H1 (cell line): Measurements from ENCODE around the gene MTRFR. TPM values are rescaled to one million over a fixed set of nuclear protein-coding genes. Genes with fewer than 3 reads are reported as not detected.

ENCODE experiments used
- CTCF ChIA-PET: fragments of 300-600 bp; sonication (Branson Sonifier 250); formaldehyde crosslinking; loops from one replicate; lab custom pipeline; 2021; ENCODE audit not compliant: partially characterized antibody; lab: Charles Lee
- POLR2A ChIA-PET: fragments of 300-600 bp; sonication (Branson Sonifier 250); formaldehyde crosslinking; loops from one replicate; lab custom pipeline; 2021; ENCODE audit warnings: inconsistent platforms; ENCODE audit not compliant: partially characterized antibody; lab: Charles Lee
- DNase-seq, 2 experiments: peaks; one replicate each; pipeline versions ENCODE4 v3.0.0 to v3.0.0-alpha.2; 2010 to 2022; ENCODE audit warnings: low spot score in 2 of 2, low read depth in 1 of 2, mixed read lengths in 1 of 2
- FAIRE-seq: peaks from 2 replicates; lab custom pipeline; 2011; peaks lifted over from hg19 to GRCh38; lab: Jason Lieb, UNC
- H2AFZ ChIP-seq: 2 replicates; pipeline ENCODE4 v1.8.1; 2012; ENCODE audit warnings: low read length, inconsistent platforms
- H2AK5ac ChIP-seq: 2 replicates; pipeline ENCODE4 v1.6.1; 2013; ENCODE audit warnings: low read depth, low read length
- H2BK120ac ChIP-seq: replicated peaks from 2 replicates; pipeline ENCODE3; 2013; ENCODE audit warnings: low read depth, low read length, inconsistent platforms
- H2BK12ac ChIP-seq: 2 replicates; pipeline ENCODE4 v1.6.1; 2013; ENCODE audit warnings: low read depth, low read length
- H2BK15ac ChIP-seq: 2 replicates; pipeline ENCODE4 v1.6.1; 2013; ENCODE audit warnings: low read length
- H2BK20ac ChIP-seq: 2 replicates; pipeline ENCODE4 v1.6.1; 2013; ENCODE audit warnings: low read length
- H2BK5ac ChIP-seq: 2 replicates; pipeline ENCODE4 v1.6.1; 2013; ENCODE audit warnings: low read depth, low read length
- H3K14ac ChIP-seq: 2 replicates; pipeline ENCODE4 v1.6.1; 2013; ENCODE audit warnings: inconsistent platforms; ENCODE audit not compliant: insufficient read length
- H3K18ac ChIP-seq: 2 replicates; pipeline ENCODE4 v1.6.1; 2013; ENCODE audit warnings: low read length; ENCODE audit errors: extremely low read depth
- H3K23ac ChIP-seq: 2 replicates; pipeline ENCODE4 v1.6.1; 2013; ENCODE audit warnings: inconsistent platforms; ENCODE audit not compliant: insufficient read length
- H3K23me2 ChIP-seq: 2 replicates; pipeline ENCODE4 v1.6.1; 2013; ENCODE audit warnings: low read depth, low read length
- H3K27ac ChIP-seq: 2 replicates; pipeline ENCODE4 v1.6.1; 2011; ENCODE audit warnings: low read depth, low read length, inconsistent platforms
- H3K27me3 ChIP-seq, 4 experiments: replicated peaks in 1 of 4; 1 replicate in 1 of 4; 2 replicates in 3 of 4; pipeline versions ENCODE4 v1.6.1 to v1.8.1; 2011 to 2013; ENCODE audit warnings: low read length in 3 of 4, mild to moderate bottlenecking in 3 of 4, inconsistent platforms in 2 of 4, mixed read lengths in 2 of 4, moderate library complexity in 1 of 4; ENCODE audit not compliant: control insufficient read depth in 3 of 4, insufficient read depth in 3 of 4; ENCODE audit errors: extremely low read depth in 1 of 4
- H3K36me3 ChIP-seq, 4 experiments: 2 replicates each; pipeline versions ENCODE4 v1.6.1 to v1.8.1; 2011 to 2013; ENCODE audit warnings: mild to moderate bottlenecking in 4 of 4, low read length in 3 of 4, moderate library complexity in 2 of 4, control low read depth in 1 of 4, inconsistent platforms in 1 of 4; ENCODE audit not compliant: insufficient read depth in 4 of 4, control insufficient read depth in 2 of 4
- H3K4ac ChIP-seq: replicated peaks from 2 replicates; pipeline ENCODE3; 2013; ENCODE audit warnings: low read length, low read depth, mixed read lengths, inconsistent platforms; ENCODE audit not compliant: insufficient read length
- H3K4me1 ChIP-seq, 4 experiments: replicated peaks in 1 of 4; 1 replicate in 1 of 4; 2 replicates in 3 of 4; pipeline versions ENCODE4 v1.6.1 to v1.8.1; 2011 to 2013; ENCODE audit warnings: low read length in 3 of 4, inconsistent platforms in 2 of 4, mixed read lengths in 1 of 4; ENCODE audit not compliant: insufficient read depth in 4 of 4, control insufficient read depth in 3 of 4
- H3K4me2 ChIP-seq, 2 experiments: 2 replicates each; pipeline versions ENCODE4 v1.6.1 to v1.8.1; 2011 to 2013; ENCODE audit warnings: low read depth in 2 of 2, low read length in 2 of 2, control low read depth in 1 of 2, inconsistent platforms in 1 of 2, mild to moderate bottlenecking in 1 of 2; ENCODE audit not compliant: insufficient read depth in 1 of 2
- H3K4me3 ChIP-seq, 4 experiments: fragments of 200-600, 300-600 bp in 1 of 4; sonication (generic), shearing (Covaris generic), sonication (Bioruptor Twin) in 1 of 4; 2 replicates each; pipeline versions ENCODE4 v1.5.1 to v1.8.1; 2011 to 2016; ENCODE audit warnings: low read length in 4 of 4, low read depth in 3 of 4, control low read depth in 2 of 4, inconsistent platforms in 2 of 4, mild to moderate bottlenecking in 2 of 4, mixed read lengths in 1 of 4, moderate library complexity in 1 of 4; ENCODE audit not compliant: insufficient read depth in 2 of 4; ENCODE audit errors: extremely low read depth in 1 of 4
- H3K56ac ChIP-seq: replicated peaks from 2 replicates; pipeline ENCODE3; 2013; ENCODE audit warnings: low read depth, mild to moderate bottlenecking, mixed read lengths, low read length, inconsistent platforms; ENCODE audit not compliant: insufficient read length
- H3K79me1 ChIP-seq: 2 replicates; pipeline ENCODE4 v1.6.1; 2013; ENCODE audit warnings: low read depth, low read length, control low read depth
- H3K79me2 ChIP-seq, 2 experiments: 2 replicates each; pipeline versions ENCODE4 v1.6.1 to v1.8.1; 2012 to 2013; ENCODE audit warnings: low read length in 2 of 2, mild to moderate bottlenecking in 2 of 2, inconsistent platforms in 1 of 2; ENCODE audit not compliant: insufficient read depth in 2 of 2, control insufficient read depth in 1 of 2
- H3K9ac ChIP-seq, 4 experiments: replicated peaks in 1 of 4; 1 replicate in 1 of 4; 2 replicates in 3 of 4; pipeline versions ENCODE4 v1.6.1 to v1.8.1; 2011 to 2013; ENCODE audit warnings: low read depth in 3 of 4, low read length in 3 of 4, control low read depth in 2 of 4, mild to moderate bottlenecking in 2 of 4, moderate library complexity in 2 of 4, inconsistent platforms in 1 of 4; ENCODE audit errors: extremely low read depth in 1 of 4
- H3K9me3 ChIP-seq, 2 experiments: 2 replicates each; pipeline versions ENCODE4 v1.6.1 to v1.8.1; 2012 to 2013; ENCODE audit warnings: mild to moderate bottlenecking in 2 of 2, moderate library complexity in 2 of 2, control low read depth in 1 of 2, inconsistent platforms in 1 of 2, low read depth in 1 of 2, low read length in 1 of 2, mixed read lengths in 1 of 2; ENCODE audit not compliant: insufficient read depth in 2 of 2
- H4K20me1 ChIP-seq, 2 experiments: replicated peaks in 1 of 2; 2 replicates each; pipeline versions ENCODE3 to v1.8.1; 2011 to 2013; ENCODE audit warnings: inconsistent platforms in 2 of 2, low read length in 2 of 2, mild to moderate bottlenecking in 1 of 2; ENCODE audit not compliant: insufficient read depth in 2 of 2, control insufficient read depth in 1 of 2
- H4K5ac ChIP-seq: 2 replicates; pipeline ENCODE4 v1.6.1; 2013; ENCODE audit warnings: low read length, low read depth, mixed read lengths, inconsistent platforms; ENCODE audit not compliant: insufficient read length
- H4K8ac ChIP-seq: 2 replicates; pipeline ENCODE4 v1.8.0; 2013; ENCODE audit warnings: mild to moderate bottlenecking, moderate library complexity, low read length, inconsistent platforms; ENCODE audit not compliant: insufficient read depth; ENCODE audit errors: extremely low read depth
- H4K91ac ChIP-seq: replicated peaks from 2 replicates; pipeline ENCODE3; 2013; ENCODE audit warnings: low read length, mixed read lengths, inconsistent platforms; ENCODE audit not compliant: insufficient read length
- GTF2F1 ChIP-seq: IDR thresholded peaks from 2 replicates; pipeline ENCODE4 v1.6.1; 2012; ENCODE audit warnings: low read depth, low read length, improper control_type of control experiment, borderline replicate concordance
- WGBS, 2 experiments: shearing (Covaris generic) in 1 of 2; methylation state at CpG; one replicate each; pipeline versions ENCODE4 v1.1.6 to v1.1.7; 2013 to 2015; ENCODE audit warnings: low lambda C conversion rate in 2 of 2, mixed read lengths in 2 of 2, inconsistent platforms in 1 of 2, low coverage in 1 of 2, missing lambda C conversion rate in 1 of 2; ENCODE audit not compliant: insufficient replicate concordance in 2 of 2, insufficient coverage in 1 of 2, insufficient read length in 1 of 2; ENCODE audit errors: extremely low coverage in 1 of 2, missing lambda C conversion rate in 1 of 2; 5-methylcytosine and 5-hydroxymethylcytosine counted together
- polyA plus RNA-seq, 7 experiments: library from polyadenylated mRNA; depleted of rRNA in 3 of 7; stranded (reverse) in 5 of 7; unstranded in 2 of 7; fragments of >200 nt in 5 of 7; fragments of 200-250 nt in 2 of 7; gene quantifications; 1 replicate in 5 of 7; 2 replicates in 1 of 7; 4 replicates in 1 of 7; pipeline versions ENCODE4 v1.2.1 to v1.2.3, GENCODE V29; 2011 to 2013; ENCODE audit warnings: missing spikeins in 2 of 7, mixed read lengths in 2 of 7
- total RNA-seq: library from RNA; stranded (reverse); fragmentation: NEBNext Ultra II Directional; extraction: Animal tissue kit (Norgen Biotek cat#: 25700); gene quantifications from 2 replicates; pipeline ENCODE4 v1.2.1, GENCODE V29; 2021
- TF ChIP-seq, protein P1 (sequence below): IDR thresholded peaks from 2 replicates; pipeline ENCODE4 v1.6.1; 2012; ENCODE audit warnings: low read length, inconsistent platforms

MTRFR gene
- total and polyA plus RNA-seq, 2 of the 8 experiments (the other 6 are each of a cell fraction or from before 2014, with no cell fraction given), result 9.2 to 12.9 TPM

DNA sequence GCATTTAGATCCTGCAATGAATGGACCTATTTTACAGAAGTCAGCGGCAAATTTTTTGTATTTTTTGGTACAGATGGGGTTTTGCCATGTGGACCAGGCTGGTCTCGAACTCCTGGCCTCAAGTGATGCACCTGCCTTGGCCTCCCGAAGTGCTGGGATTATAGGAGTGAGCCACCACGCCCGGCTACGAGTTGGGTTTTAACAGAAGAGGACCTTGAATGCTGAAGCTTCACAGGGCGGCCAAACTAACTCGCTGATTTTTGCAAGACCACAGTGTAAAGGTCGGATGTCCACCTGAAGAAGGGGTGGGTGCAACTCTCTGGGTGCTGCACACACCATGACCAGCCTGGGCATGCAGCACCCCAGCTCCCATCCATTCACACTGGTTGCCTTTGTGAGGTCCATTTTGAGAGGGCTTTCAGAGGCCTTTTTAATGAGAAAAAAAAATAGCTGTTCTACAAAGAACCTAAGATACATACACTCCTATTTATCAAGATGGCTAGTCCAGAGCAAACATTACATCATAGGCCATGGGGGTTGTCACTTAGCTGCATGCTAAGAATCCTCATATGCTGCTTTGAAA is 60.0 kb downstream of the MTRFR start:
- Histone ChIP-seq H3K4me1 (no peaks in the 10 kb centered on the region), H3K36me3 (peaks cover 15 to 58% (median 40%) of the 10 kb centered on the region in 4 experiments), H2BK120ac (no peak overlapping the region), H3K79me1 (no peaks in the 10 kb centered on the region), H3K4me3 (no peak overlapping the region), H2AK5ac (no peak overlapping the region), H3K27ac (no peak overlapping the region), H2BK15ac (no peak overlapping the region), H4K8ac (no peak overlapping the region), H3K23me2 (no peaks in the 10 kb centered on the region), H3K18ac (no peak overlapping the region), H3K23ac (no peak overlapping the region), H4K5ac (no peak overlapping the region), H3K56ac (no peak overlapping the region), H3K27me3 (no peaks in the 10 kb centered on the region), H2BK12ac (no peak overlapping the region), H2BK20ac (no peak overlapping the region), H3K79me2 (no peaks in the 10 kb centered on the region), H2AFZ (no peak overlapping the region), H3K14ac (no peak overlapping the region), H3K4ac (no peak overlapping the region), H3K9ac (no peak overlapping the region), H4K91ac (no peak overlapping the region), H4K20me1 (no peaks in the 10 kb centered on the region), H2BK5ac (no peak overlapping the region), H3K4me2 (no peak overlapping the region), H3K9me3 (no peaks in the 10 kb centered on the region; a peak in 1 of 4 replicates)
- ChIA-PET CTCF (interaction anchor here (0.6 to 0.7 kb wide), 3 partner anchors 31 to 79 kb away, joined by 3 to 4 read pairs (median 3); no protein-coding TSS in a partner anchor), POLR2A (interaction anchor here (1.5 kb wide), 1 partner anchor 23 kb away, joined by 6 read pairs; no protein-coding TSS in a partner anchor)
- DNase-seq (no peak), FAIRE-seq (no peak)
- WGBS, 2 experiments, result 91% methylated on average over 9 of the region's 9 CpGs; no CpG with 5 or more reads in 1 of the 2 experiments
- no peak for TF ChIP-seq GTF2F1
- TF ChIP-seq, protein P1, sequence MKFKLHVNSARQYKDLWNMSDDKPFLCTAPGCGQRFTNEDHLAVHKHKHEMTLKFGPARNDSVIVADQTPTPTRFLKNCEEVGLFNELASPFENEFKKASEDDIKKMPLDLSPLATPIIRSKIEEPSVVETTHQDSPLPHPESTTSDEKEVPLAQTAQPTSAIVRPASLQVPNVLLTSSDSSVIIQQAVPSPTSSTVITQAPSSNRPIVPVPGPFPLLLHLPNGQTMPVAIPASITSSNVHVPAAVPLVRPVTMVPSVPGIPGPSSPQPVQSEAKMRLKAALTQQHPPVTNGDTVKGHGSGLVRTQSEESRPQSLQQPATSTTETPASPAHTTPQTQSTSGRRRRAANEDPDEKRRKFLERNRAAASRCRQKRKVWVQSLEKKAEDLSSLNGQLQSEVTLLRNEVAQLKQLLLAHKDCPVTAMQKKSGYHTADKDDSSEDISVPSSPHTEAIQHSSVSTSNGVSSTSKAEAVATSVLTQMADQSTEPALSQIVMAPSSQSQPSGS, result no peak
